Amniotic stem cell (primary cell): Measurements from ENCODE around the gene GUCY2C.
A peak's percentile ranks its signal among the peaks of the same experiment; 100 is the strongest.

Experiments used
- DNase-seq: peaks from one replicate; lab custom pipeline; 2025; lab: John Stamatoyannopoulos, UW

The GUCY2C gene

GRCh38 chr12:14681625-14682024 is 14.8 kb downstream of the GUCY2C start:
- DNase-seq: no peak

GRCh38 chr12:14681190-14681589 is 15.2 kb downstream of the GUCY2C start:
- DNase-seq: no peak

- no peak for DNase-seq
These were observed 17.8 kb downstream of the GUCY2C start for GRCh38 chr12:14678547-14679150.

GRCh38 chr12:14668591-14668990 is 27.8 kb downstream of the GUCY2C start:
- DNase-seq: no peak

GRCh38 chr12:14665354-14666348 is 30.7 kb downstream of the GUCY2C start:
- no peak for DNase-seq

- no peak for DNase-seq
These were observed 31.9 kb downstream of the GUCY2C start for GRCh38 chr12:14664434-14665023.

- DNase-seq: no peak
These were observed 33.4 kb downstream of the GUCY2C start for GRCh38 chr12:14663002-14663401.

- no peak for DNase-seq
These were observed 39.6 kb downstream of the GUCY2C start for GRCh38 chr12:14656846-14657245.

GRCh38 chr12:14655284-14655683 is 41.1 kb downstream of the GUCY2C start:
- DNase-seq: no peak

- DNase-seq: no peak
These were observed 41.6 kb downstream of the GUCY2C start for GRCh38 chr12:14654842-14655241.

- DNase-seq: no peak
These were observed 42.0 kb downstream of the GUCY2C start for GRCh38 chr12:14654416-14654815.

GRCh38 chr12:14652483-14652882 is 43.9 kb downstream of the GUCY2C start:
- DNase-seq: no peak

- no peak for DNase-seq
These were observed 45.0 kb downstream of the GUCY2C start for GRCh38 chr12:14651371-14651770.

- no peak for DNase-seq
These were observed 45.6 kb downstream of the GUCY2C start for GRCh38 chr12:14650789-14651188.

- no peak for DNase-seq
These were observed 49.2 kb downstream of the GUCY2C start for GRCh38 chr12:14647028-14647750.

- no peak for DNase-seq
These were observed 53.1 kb downstream of the GUCY2C start for GRCh38 chr12:14643251-14643650.

- no peak for DNase-seq
These were observed 58.3 kb downstream of the GUCY2C start for GRCh38 chr12:14638066-14638465.

GRCh38 chr12:14635776-14636175 is 60.6 kb downstream of the GUCY2C start:
- no peak for DNase-seq

GRCh38 chr12:14630793-14631192 is 65.6 kb downstream of the GUCY2C start:
- no peak for DNase-seq

GRCh38 chr12:14629832-14630710 is 66.3 kb downstream of the GUCY2C start:
- peak; percentile 19 for DNase-seq

- DNase-seq: no peak
These were observed 67.6 kb downstream of the GUCY2C start for GRCh38 chr12:14628771-14629170.
